Erythroblast (primary cell): ENCODE data around the gene ALDH1A2.

Source experiments
- DNase-seq, 2 experiments: peaks; one replicate each; lab custom pipeline; 2025; lab: John Stamatoyannopoulos, UW
- GATA1 ChIP-seq: IDR thresholded peaks from 2 replicates; pipeline ENCODE4 v1.6.1; 2011; ENCODE audit warnings: low read depth, mild to moderate bottlenecking, control low read depth, low read length, moderate library complexity
- POLR2A ChIP-seq: IDR thresholded peaks from 2 replicates; pipeline ENCODE4 v1.6.1; 2011; ENCODE audit warnings: mild to moderate bottlenecking, low read length

Gene ALDH1A2

DNA sequence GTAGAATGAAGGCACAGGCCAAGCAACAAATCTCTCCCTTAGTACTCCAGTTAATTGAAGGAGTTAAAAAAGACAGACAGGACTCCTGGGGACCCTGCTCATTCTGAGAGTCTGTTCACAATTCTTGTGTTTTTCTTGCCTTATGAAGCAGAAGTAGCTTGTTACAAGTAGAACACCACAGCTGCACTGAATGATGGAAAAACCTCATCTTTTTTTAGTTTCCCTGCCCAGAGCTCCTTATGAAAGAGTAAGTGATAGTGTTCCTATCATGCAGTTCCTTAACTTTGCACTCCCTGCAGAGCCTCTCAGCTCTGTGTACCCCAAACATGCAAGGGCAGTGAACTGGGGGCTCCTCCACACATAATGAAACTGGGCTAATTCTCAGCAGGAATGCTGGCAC lies 95.5 kb downstream of the ALDH1A2 start:
- DNase-seq, result no peak
- no peak for TF ChIP-seq POLR2A

DNA sequence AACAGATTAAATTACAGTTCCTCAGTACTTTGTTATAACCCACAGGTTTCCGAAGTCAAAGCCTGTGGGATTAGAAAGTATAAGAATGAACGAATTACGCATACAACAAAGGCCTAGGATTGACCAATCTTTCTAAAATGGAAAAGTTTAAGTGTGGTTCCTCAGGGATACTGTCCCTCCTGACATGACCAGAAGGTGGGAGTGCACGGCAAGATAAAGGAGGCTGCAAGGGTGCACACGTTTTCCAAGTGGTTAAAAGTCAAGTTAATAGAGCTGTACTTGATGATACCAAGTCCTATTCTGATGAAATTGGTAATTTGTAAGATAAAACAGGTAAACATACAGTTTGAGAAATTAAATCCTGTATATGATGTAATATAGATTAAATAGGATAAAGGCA lies 96.2 kb downstream of the ALDH1A2 start:
- TF ChIP-seq POLR2A (no peak), GATA1 (no peak)
- no peak for DNase-seq

DNA sequence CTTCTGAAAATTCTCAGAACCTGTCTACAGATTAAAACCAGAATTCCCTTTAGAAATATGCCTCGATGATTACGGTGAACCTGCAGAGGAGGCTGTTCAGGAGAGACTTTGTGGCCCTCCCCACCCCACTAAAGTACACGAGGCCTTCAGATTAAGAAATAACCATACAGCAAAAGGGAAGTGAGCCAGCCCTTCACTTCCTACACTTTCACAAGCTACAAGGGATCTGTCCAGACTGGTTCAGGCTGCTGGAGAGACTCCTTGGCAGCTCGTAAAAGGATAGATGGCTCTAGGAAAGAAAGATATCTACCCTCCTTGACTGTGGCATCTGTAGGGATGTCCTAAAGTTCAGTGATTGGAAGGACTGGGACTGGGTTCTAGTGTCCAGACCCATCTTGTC lies 102.6 kb downstream of the ALDH1A2 start:
- TF ChIP-seq GATA1 (no peak), POLR2A (no peak)
- no peak for DNase-seq

DNA sequence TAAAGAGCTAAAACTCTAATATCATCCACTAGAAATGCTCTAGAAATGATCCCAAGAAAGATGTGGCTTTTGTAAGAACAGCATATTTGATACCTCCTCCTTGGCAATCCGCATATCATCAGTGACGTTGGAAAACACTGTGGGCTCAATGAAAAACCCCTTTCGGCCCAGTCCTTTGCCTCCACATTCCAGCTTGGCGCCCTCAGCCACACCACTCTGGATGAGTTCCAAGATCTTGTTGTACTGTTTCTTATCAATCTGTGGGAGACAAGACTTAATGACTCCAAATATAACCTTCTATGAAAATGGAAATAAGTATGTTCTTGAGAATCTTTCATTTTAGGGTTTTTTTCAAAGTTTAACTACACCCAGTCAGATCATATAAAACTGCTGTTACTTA lies 103.6 kb downstream of the ALDH1A2 start:
- TF ChIP-seq POLR2A (no peak), GATA1 (no peak)
- DNase-seq, result no peak

DNA sequence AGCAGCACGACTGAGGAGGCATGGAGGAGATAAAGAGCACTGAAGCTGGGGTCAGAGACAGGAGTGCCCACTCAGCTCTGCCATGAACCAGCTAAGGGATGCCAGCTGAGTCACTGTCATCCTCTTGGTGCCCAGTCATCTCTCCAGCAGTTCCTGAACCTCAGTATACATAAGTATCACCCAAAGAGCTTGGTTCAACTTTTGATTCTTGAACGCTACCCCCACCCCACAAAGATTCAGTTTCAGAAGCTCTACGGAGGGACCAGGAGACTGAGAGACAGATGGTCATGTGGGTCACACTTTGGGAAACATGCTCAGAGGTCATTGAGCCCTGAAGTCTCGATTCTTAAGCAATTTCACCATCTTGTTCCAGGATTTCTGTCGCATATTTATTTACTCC lies 108.4 kb downstream of the ALDH1A2 start:
- TF ChIP-seq POLR2A, result no peak
- no peak for TF ChIP-seq GATA1
- no peak for DNase-seq

DNA sequence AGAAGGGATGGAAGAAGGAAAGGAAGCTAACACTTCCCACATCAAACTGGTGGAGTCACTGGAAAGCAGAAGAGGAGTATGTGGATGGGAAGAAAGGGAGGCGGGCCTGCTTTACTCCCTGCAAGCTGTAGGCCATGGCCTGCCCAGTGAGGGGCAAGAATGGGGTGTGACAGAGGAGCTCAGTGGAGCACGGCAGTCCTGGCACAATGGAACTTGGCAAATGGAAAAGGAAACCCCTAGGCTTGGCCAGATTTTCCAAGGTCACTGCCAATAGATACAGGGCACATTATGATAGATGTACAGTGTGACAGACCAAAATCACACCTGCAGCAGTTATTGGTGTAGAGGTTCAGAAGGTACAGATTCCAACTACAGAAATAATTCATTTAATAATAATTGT lies 111.6 kb downstream of the ALDH1A2 start:
- TF ChIP-seq POLR2A, result no peak
- no peak for TF ChIP-seq GATA1
- DNase-seq, result no peak

DNA sequence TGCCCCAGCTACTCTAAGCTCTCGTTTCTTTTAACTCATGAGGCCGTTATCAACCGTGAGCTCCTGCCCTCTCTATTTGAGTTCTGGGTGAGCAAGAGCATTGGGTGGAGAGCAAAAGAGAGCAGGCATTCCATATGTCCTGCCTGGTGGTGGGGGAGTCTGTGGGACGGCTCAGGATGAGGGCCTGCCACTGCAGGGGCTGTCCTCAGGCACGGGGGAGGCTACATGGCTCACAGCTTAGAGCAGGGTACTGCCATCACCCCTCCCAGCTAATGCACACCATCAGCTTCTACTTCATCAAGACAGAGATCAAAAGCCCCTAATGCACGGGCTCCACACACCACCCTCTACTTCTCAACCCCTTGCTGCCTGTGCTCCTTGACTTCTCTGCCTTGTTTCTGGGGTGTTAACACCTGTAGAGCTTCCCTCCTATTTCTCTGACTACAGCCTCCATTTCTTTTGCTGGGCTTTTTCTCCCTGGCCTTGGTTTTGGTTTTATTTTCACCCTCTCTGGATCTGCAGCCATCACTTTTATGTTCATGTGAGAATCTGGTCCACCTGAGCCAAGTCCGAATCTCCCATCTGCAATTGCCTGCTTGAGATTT lies 114.1 kb downstream of the ALDH1A2 start:
- DNase-seq, result no peak
- no peak for TF ChIP-seq POLR2A
- no peak for TF ChIP-seq GATA1

DNA sequence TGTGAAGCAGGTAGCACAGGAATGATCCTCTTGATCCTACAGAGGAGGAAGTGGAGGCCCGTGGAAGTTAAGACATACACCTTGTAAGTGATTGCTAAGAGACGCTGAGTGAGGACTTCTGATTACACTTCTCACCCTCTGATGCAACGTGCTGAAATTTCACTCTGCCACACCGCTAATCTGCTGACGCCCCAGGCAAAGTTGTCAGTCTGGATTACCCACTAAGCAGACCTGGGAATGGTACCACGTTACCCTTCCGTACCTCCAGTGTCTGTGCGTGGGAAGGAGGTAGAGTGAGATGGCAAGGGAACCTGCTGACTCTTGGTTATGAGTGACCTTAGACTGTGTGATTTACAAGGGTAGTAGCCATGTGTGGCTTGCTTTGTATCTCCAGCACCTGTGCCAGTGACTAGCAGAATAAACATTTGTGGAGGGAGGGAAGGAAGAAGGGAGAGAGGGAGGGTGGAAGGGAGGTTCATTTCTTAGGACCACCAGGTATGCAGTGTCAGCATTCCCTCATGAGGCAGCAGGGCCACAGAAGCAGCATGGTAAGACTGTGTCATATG lies 115.0 kb downstream of the ALDH1A2 start:
- no peak for TF ChIP-seq GATA1
- peak; percentile 5 to 62 for DNase-seq

DNA sequence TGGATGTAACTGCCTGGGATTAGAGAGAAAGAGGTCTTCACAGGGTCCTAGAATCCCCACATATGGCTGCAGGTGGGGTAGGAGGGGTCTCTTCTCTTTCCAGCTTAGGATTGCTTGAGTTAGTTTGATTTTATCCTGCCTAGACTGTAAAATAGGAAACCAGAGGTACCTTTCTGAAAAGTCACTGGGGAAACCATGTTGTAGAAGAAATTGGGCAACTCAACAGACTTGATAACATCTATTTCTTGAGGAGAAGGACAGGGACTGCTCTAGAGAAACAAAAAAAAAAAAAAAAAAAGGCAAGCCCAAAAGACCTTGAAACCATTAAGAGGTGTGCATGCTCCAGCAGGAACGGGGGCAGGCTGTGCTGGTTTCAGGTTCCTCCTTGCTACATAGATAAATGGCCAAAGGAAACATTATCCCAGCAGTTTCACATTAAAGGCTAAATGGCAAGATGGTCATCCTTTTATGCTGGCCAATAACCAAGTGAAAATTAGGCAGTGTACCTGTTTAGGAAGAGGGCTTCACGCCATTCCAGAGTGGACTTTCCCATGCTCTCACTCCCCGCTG lies 116.1 kb downstream of the ALDH1A2 start:
- TF ChIP-seq GATA1 (no peak), POLR2A (no peak)
- no peak for DNase-seq

DNA sequence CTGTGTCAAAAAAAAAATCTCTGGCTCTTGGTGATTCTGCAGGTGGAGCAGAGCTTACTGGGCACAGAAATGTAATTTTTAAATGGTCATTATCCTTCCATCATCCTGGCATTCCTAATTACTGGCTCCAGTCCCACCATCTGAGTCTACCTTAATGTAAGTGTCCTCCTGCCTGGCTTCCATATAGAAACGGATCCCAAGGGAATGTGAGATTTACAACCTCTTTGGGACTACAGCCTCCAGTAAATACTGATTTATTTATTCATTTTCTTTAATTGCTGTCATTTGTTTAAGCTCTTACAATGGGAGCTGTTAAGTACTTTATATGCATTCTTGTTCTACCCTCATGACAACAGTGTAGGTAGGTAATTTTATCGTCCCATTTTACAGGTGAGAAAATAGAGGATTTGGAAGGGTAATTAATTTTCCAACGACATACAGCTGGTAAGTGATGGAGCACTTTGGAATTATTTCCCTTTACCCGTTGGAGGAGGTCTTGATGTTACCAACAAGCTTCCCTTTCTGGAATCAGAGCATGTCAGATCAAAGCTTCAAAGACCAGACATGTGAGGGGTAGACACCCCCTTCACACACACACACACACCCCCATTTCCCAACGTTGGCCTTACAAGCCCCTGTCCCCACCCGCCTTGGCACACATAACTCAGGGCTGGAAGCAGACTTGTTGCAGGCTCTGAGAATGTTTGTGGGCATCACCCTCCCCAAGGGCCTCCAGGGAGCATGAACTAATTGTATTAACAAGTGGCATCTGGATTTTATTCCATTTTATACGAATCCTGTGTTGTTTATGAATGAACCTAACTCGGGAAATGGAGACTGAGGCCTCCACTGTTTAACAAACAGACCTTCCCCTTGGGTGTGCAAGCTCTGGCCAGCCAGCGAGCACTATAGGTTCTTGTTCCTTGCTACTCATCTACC lies 116.9 kb downstream of the ALDH1A2 start:
- TF ChIP-seq GATA1 (no peak), POLR2A (no peak)
- DNase-seq, result no peak

DNA sequence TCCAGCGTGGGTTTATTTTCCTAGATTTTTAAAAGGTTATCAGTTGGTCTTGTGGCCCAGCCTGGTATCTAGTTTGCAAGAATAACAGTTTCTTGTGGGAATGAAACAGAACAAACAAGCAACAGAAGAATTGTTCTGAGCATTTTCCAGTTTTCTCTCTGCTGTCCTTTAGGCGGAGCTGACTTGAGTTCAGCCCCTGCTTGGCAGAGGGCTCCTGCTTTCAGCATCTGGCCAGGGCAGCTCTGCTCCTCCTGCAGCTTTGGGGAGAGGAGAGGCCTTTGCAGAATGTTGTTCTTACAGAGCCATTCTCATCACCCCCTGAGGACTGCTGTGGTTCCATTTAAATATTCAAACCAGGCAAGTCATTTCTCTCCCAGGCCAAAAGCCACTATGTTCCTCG lies 117.7 kb downstream of the ALDH1A2 start:
- TF ChIP-seq GATA1, result no peak
- TF ChIP-seq POLR2A, result no peak
- DNase-seq, result no peak

DNA sequence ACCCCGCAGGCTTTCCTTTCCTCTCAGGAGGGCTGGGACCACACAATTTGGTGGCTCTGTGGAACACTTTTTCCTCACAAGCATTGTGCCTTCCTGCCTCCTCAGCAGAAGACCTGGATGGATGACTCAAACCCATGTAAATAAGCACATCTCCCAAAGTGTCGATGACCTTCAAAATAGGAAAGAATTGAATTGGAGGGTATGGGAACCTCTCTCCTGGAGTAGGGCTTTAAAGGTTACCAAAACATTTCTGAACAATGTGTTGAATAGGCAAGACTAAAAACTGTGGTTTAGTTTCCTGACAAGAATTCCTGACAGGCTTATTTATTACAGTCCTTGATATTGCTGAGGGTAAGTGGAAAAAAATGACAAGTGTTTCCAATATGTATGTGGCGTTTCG lies 118.2 kb downstream of the ALDH1A2 start:
- DNase-seq, result no peak
- no peak for TF ChIP-seq GATA1
- TF ChIP-seq POLR2A, result no peak

DNA sequence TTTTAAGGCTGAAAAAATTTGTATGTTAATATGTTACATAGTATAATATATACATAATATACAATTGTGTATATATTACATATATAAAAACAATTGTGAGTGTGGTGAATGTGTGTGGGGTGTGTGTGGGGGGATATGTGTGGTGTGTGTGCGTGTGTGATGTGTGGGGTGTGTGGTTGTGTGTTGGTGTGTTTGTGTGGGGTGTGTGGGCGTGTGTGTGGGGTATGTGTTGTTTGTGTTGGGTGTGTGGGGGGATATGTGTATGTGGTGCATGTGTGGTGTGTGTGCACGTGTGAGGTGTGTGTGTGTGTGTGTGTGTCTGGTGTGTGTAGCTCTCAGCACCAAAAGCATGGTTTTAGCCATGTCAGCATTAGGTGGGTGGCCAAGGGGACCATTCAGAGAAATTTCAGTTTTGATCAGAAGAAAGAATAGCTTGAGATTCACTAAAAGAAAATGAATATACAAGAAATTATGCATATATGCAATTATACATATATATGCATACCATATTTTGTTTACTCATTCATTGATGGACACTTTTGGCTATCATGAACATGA lies 118.9 kb downstream of the ALDH1A2 start:
- no peak for TF ChIP-seq GATA1
- TF ChIP-seq POLR2A, result no peak
- no peak for DNase-seq

DNA sequence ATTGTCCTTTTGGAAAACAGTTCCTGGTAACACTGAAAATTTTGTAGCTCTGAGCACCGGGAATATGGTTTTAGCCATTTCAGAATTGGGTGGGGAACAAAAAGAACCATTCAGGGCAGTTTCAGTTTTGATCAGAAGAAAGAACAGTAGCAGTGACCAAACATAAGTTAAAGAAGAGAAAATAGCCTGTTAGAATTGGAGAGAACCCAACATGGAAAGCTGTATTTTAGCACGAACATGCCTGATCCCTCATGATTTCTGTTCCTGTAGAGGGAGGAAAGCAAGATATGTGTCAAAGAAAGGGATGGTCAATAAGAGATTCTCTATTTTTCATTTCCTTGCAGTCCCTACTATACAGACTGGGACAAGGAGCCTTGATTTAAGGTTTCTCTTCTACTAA lies 119.9 kb downstream of the ALDH1A2 start:
- no peak for TF ChIP-seq POLR2A
- no peak for TF ChIP-seq GATA1
- no peak for DNase-seq
